SK-N-MC (cell line): Measurements from ENCODE around the gene SLC25A47.

Experiments used
- DNase-seq: peaks from one replicate; pipeline ENCODE4 v3.0.0-alpha.2; 2011; ENCODE audit warnings: low read depth, low spot score
- H3K27ac ChIP-seq: fragments of 200-600 bp; sonication (generic); 2 replicates; pipeline ENCODE4 v1.5.1; 2016; ENCODE audit warnings: mixed run types
- H3K36me3 ChIP-seq: fragments of 200-600 bp; sonication (generic); 2 replicates; pipeline ENCODE4 v1.6.1; 2017; ENCODE audit warnings: antibody characterized with exemption, low read length, mixed read lengths; ENCODE audit not compliant: insufficient read depth
- H3K4me3 ChIP-seq: fragments of 200-600 bp; sonication (generic); 2 replicates; pipeline ENCODE4 v1.5.1; 2016
- H3K9ac ChIP-seq: fragments of 200-600 bp; sonication (generic); 2 replicates; pipeline ENCODE4 v1.8.0; 2017; ENCODE audit warnings: mixed run types, mixed read lengths; ENCODE audit not compliant: insufficient read length
- H3K9me3 ChIP-seq: fragments of 200-600 bp; sonication (generic); 2 replicates; pipeline ENCODE4 v1.6.1; 2017; ENCODE audit warnings: low read depth, mild to moderate bottlenecking, antibody characterized with exemption, low read length, moderate library complexity, mixed read lengths
- EZH2 ChIP-seq: fragments of 200-600 bp; sonication (generic); IDR thresholded peaks from one replicate; pipeline ENCODE4 v1.6.1; 2017; ENCODE audit warnings: antibody characterized with exemption
- FOXP2 ChIP-seq: optimal IDR thresholded peaks from 2 replicates; pipeline ENCODE3; 2011; ENCODE audit warnings: mild to moderate bottlenecking, moderate library complexity; ENCODE audit not compliant: insufficient read depth; ENCODE audit errors: extremely low read length, control extremely low read depth
- POLR2AphosphoS5 ChIP-seq: IDR thresholded peaks from 2 replicates; pipeline ENCODE4 v1.6.1; 2012; ENCODE audit warnings: mild to moderate bottlenecking, low read depth, low read length, borderline replicate concordance

The SLC25A47 gene

DNA sequence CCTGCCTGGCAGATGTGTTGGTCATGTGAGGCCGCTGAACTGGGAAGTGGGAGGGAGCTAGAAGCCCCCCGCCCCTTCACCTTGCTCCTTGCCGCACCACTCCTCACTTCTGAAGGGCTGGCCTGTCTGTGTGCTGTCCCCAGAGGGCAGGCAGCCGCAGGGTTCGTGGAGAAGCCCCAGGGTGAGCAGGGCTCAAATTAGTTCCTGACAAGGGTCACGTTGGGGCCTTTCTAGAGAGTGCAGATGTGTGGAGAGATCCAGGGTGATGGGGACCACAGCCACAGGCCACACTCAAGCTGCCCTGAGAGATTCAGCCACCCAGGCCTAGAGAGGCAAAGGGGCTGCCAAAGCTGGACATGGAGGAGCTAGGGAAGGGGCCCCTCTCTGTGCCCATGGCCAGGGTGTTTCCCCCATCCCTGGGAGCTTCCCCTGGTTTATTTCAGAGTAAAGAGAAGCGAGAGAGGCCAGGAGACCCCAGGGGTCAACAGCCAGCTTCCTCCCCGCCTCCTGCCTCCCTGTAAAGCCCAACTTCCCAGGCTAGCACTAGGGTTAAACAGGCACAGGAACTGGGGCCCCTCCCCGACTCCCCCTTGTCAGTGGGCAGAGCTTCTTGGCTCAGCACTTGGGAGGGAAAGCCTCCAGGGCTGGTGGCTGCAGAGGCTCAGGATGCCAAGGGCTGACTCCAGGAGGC, 33.1 kb upstream of the SLC25A47 start:
- no peak overlapping the region for H3K4me3 ChIP-seq
- H3K27ac ChIP-seq: no peak overlapping the region
- DNase-seq: no peak
- no peak overlapping the region for H3K9ac ChIP-seq
- H3K9me3 ChIP-seq: no peaks in the 10 kb centered on the region
- H3K36me3 ChIP-seq: no peaks in the 10 kb centered on the region
- TF ChIP-seq FOXP2 (no peak), POLR2AphosphoS5 (0 out of 2 replicates have a peak, but pooled peaks have one; percentile 7), EZH2 (no peak)

DNA sequence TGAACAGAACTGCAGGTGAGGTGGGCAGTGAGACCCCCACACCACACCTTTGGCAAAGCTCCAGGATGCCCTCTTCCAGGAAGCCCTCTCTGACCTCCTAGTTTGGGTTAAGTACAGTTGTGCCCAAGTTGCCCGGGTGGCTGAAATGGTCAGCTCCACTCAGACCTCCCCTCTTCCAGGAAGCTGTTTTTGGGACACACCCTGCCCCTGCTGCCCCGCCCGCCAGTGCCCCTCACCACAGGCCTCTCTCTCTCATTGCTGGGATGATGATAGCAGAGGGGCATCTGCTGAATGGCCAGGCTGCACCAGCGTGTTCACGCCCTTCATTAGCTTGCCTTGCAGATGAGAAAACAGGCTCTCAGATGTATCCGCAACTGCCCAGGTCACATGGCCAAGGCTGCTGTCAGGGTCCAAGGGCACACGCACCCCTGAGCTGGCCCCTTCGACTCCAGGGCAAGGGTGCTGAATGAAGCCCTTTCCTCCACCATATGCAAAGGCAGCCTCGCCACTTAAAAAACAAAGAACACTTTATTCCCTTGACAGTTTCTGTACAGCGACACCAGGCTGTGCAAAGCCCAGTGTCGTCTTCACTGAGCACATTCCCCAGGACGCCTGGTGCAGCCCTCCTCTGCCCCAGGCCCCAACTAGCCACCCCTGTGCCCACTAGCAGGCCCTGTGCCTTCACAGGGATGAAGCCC, 32.4 kb upstream of the SLC25A47 start:
- no peaks in the 10 kb centered on the region for H3K9me3 ChIP-seq
- H3K9ac ChIP-seq: no peak overlapping the region
- no peak overlapping the region for H3K27ac ChIP-seq
- TF ChIP-seq FOXP2: no peak
- TF ChIP-seq POLR2AphosphoS5: 0 out of 2 replicates have a peak, but pooled peaks have one; percentile 8
- no peaks in the 10 kb centered on the region for H3K36me3 ChIP-seq
- no peak overlapping the region for H3K4me3 ChIP-seq
- DNase-seq: no peak

DNA sequence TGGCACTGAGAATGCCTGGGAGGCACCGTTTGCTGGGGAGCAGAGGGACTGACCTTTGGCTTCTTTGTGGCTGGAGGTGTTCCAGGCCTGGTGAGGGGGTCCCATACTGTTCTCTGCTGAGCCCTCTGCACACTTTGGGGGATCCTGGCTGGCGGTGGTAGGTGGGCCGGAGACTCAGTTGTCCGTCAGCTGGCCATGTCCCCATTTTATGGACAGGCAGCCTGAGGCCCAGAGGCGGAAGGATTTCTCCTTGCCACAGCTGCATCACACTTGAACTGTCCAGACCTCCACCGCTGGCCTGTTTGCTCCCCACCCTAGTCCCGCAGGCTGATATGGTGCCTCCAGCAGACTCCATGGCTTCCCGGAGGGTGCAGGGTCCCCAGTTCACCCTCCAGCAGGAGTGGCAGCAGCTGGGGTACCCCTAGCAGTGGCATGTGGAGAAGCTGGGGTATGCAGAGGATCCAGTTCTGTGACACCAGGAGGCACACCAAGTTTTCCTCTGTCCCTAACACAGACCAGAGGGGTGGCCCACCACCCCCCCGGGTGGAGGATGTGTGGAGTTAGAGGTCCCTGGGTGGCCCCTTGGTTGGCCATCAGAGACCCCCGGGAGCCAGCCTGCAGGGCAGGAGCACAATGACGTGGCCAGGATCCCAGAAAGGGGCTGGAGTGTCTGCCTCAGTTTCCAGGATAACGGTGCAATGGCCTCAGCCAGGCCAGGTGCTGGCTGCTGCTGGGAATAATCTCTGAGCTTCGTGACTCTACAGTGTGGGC, 31.6 kb upstream of the SLC25A47 start:
- Histone ChIP-seq H3K36me3 (no peaks in the 10 kb centered on the region), H3K9me3 (no peaks in the 10 kb centered on the region), H3K9ac (no peak overlapping the region), H3K27ac (no peak overlapping the region), H3K4me3 (no peak overlapping the region)
- no peak for DNase-seq
- no peak for TF ChIP-seq EZH2
- TF ChIP-seq FOXP2: no peak

DNA sequence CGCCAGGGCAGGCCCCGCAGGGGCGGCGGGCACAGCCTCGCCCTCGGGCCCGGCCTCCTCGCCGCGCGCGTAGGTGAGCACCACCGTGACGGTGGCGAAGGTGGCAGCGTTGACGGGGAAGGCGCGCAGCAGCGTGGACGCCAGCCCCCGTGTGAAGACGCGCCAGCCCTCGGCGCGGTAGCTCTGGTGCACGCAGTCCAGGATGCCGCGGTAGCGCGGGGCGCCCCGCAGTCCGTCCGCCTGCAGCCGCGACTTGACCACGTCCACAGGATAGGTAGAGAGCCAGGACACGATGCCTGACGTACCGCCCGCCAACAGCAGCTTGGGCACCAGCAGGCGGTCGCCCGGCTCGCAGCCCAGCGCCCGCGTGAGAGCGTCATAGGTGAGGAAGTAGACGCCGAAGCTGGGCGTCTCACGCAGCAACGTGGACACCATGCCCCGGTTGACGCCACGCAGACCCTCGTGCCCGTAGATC, 30.8 kb upstream of the SLC25A47 start:
- no peak for DNase-seq

DNA sequence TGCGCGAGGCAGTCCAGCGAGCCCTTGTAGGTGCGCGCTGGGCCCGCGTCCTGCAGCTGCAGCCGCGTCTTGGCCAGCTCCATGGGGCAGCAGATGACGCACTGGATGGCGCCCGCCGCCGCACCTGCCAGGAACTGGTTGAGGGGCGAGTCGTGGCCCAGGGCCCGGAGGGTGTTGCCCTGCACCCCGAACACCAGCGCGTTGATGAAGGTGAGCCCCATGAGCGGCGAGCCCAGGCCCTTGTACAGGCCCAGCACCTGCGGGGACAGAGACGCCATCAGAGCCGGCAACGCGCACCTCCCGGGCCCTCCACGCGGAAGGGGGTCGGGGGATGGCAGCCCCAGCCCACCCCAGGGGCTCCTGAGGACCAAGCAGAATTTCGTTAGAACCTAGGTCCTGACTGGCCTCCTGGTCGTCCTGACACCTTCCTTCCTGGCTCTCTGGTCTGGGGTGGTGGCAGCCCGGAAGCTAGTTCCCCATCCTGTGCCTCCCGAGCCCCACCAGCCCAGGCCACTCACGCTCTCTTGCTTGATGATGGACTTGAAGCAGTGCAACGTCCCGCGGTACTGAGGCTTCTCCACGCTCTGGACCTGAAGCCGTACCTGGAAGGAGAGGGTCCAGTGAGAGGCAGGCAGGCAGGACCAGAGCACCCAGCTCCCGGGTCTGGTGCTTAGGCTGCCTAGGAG, 30.2 kb upstream of the SLC25A47 start:
- Histone ChIP-seq H3K27ac (no peak overlapping the region), H3K4me3 (no peak overlapping the region), H3K36me3 (no peaks in the 10 kb centered on the region), H3K9ac (no peak overlapping the region), H3K9me3 (no peaks in the 10 kb centered on the region)
- DNase-seq: no peak
- TF ChIP-seq EZH2 (no peak), POLR2AphosphoS5 (no peak), FOXP2 (no peak)

More for the DNA sequence above, 30.8 kb upstream of the SLC25A47 start:
- H3K9ac ChIP-seq: no peak overlapping the region
- no peaks in the 10 kb centered on the region for H3K9me3 ChIP-seq
- H3K36me3 ChIP-seq: no peaks in the 10 kb centered on the region
- TF ChIP-seq POLR2AphosphoS5 (no peak), FOXP2 (no peak), EZH2 (no peak)
- no peak overlapping the region for H3K4me3 ChIP-seq
- H3K27ac ChIP-seq: no peak overlapping the region

DNA sequence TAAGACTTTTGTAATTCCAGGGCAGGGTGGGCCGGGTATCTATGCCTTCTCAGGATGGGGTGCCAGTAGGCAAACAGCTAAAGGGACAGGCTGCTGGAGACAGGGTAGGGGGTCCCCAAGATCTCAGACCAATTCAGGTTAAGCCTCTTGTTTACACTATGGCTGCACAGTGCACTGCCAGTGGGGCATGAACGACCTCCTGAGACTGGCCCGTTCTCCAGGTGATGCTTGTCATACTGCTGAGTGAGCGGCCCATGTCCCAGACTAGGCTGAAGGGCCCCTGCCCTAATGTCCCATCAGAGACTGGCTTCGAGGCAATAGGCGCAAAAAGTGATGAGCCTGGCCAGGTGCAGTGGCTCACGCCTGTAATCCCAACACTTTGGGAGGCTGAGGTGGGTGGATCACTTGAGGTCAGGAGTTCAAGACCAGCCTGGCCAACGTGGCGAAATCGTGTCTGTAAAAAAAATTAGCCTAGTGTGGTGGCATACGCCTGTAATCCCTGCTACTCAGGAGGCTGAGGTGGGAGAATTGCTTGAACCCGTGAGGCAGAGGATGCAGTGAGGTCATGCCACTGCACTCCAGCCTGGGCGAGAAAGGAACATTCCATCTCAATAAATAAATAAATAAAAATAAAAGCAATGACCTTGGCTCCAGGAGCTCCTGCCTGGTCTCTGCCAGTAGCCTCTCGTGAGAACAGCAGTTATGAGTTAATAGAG, 29.5 kb upstream of the SLC25A47 start:
- no peak for DNase-seq
- H3K4me3 ChIP-seq: no peak overlapping the region
- TF ChIP-seq FOXP2 (no peak), POLR2AphosphoS5 (no peak), EZH2 (no peak)
- H3K9me3 ChIP-seq: no peaks in the 10 kb centered on the region
- no peak overlapping the region for H3K27ac ChIP-seq
- 0 out of 2 replicates have a peak, but pooled peaks cover 4% of the 10 kb centered on the region for H3K36me3 ChIP-seq
- no peak overlapping the region for H3K9ac ChIP-seq

DNA sequence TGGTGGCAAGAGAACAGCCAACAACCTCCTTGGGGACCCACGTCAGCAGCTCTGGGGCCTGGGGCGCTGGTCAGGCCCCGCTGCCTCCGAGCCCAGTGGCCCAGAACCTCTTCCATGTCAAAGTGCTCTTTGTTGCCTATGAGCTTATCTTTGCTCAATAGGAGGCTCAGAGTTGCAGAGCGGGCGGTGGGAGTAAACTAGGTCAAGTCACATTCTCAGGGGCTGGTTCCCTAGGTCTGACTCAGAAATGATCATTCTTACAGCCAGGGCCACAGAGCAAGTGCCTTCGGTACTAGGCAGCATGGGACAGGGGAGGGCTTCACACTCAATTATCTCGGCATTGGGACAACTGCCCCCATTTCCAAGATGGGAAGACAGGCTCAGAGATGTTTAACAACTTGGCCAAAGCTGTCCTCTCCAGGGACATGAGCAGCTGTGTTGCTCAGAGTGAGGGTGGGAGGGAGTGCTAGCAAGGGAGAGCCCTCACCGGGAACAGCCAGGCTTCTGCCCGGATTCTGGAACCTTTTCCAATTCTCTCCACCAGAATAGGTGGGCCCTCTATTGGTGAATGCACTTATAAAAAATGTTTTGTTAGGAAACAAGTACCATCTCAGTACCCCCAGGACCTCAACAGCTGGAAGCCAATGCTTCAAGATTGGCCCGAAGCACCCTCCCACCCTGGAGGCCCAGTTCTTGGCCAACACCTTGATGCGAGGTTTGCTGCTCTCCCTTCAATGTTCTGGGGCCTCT, 28.8 kb upstream of the SLC25A47 start:
- 0 out of 2 replicates have a peak, but pooled peaks cover 4% of the 10 kb centered on the region for H3K36me3 ChIP-seq

More for the DNA sequence above, 28.8 kb upstream of the SLC25A47 start:
- DNase-seq: no peak
- Histone ChIP-seq H3K9me3 (no peaks in the 10 kb centered on the region), H3K4me3 (no peak overlapping the region), H3K9ac (no peak overlapping the region), H3K27ac (no peak overlapping the region)
- no peak for TF ChIP-seq POLR2AphosphoS5
- TF ChIP-seq FOXP2: no peak
